GM03348 (cell line): ENCODE data around the gene HDAC4.

Source experiments
- DNase-seq: peaks from one replicate; pipeline ENCODE4 v3.0.0; 2012; ENCODE audit warnings: low spot score

HDAC4 gene

DNA sequence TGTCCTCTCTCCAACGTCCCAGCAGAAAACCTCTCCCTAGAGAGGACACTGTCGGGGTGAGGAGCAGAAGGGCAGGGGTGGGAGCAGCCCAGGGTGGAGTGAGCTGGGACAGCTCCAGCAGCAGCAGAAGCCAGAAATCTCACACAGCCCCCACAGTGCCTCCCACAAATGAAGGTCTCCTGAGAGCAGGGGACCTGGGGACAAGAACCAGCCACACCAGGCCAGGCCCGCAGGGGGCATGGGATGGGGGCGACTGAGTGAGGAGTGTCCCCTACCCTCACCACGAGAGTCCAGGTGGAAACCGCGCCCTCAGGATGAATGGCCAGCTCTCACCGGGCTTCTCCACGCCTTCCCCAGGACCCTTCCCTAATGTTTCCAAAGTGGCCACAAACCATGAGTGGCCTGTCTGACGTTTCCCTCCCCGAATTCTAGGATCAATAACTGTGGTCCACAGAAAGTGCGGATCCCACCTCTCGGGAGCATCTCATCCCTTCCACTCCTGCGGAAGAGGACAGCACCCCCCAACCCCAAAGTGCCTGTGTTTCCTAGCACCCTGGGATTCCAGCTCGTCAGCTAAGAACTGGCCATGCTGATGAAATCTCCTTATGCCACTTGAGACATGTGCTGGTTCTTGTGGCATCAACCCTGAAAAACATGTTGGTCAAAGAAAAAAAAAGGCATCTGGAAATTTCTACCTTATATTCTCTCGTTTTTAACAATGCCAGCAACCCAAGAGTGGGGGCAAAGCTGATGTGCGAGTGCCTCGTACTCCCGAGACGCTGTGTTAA, 121.1 kb downstream of the HDAC4 start:
- DNase-seq: no peak

DNA sequence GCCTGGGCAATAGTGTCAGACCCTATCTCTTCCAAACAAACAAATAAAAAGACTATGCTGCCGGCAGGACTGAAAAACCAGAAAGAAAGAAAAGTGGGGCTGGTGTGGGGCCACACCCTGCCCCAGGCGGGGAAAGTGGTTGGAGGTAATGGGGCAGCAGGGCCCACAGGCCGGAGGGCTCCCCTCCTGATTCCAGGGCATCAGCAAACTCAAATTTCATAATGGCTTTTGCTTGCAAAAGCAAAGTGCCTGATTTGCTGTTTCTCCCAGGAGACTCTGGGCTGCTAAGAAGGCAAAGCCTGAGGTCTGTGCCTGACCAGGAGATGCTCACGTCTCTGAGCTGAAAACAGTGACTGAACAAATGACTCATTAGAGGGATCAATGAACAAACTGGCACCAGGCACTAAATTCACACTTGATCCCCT, 121.9 kb downstream of the HDAC4 start:
- DNase-seq: peak; percentile 52

DNA sequence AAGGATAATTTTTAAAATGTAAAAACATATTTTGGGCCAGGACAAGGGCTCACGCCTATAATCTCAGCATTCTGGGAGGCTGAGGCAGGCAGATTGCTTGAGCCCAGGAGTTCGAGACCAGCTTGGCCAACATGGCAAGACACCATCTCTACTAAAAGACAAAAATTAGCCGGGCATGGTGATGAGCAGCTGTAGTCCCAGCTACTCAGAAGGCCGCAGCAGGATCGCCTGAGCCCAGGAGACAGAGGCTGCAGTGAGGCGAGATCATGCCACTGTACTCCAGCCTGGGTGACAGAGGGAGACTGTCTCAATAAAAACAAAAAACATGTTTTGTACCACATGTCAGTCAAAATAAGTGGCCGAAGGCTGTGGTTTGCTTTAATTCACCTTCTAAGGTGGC, 122.5 kb downstream of the HDAC4 start:
- no peak for DNase-seq

DNA sequence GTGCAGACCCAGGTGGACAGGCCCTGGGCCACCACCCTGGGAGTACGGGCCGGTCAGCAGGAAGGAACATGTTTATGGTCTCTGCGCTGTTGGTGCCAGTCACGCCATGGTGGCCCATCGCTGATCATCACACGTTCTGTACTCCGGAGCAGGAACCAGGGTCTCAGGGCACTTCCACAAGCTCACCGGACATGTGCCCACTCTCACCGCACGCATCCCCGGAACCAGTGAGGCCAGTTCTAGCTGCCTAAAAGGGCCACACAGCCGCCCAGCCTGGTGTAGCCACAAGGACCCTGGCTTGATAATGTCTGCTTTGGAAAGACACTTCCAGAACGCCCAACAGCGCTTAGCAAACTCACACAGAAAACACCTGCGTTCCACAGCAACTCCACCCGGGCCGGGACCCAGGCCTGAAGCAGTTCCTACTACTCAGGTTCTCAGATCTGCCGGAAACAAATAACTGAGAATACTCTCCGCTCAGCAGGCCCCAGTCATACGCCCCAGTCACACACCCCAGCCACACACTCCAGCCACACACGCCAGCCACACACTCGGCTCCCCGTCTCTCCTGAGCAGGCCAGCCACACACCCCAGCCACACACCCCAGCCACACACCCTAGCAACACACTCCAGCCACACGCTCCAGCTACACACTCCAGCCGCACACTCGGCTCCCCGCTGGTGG, 123.3 kb downstream of the HDAC4 start:
- DNase-seq: no peak

DNA sequence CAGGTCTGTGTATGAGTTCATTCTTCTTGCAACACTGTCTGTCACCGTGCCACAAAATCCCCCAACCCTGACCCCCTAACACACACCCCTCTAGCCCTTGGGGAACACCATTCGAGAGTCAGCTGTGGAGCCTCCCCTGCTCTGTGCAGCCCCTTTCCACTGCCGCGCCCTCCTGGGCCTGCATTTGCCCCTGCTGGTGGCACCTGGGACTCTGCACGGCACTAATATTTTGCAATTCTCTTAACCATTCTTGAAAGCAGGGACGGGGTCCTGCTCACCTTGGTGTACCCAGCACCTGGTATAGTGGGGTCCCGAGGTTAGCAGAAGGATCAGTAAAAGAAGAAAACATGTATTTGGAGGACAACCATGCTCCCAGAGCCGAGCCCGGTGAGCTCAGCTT, 124.0 kb downstream of the HDAC4 start:
- no peak for DNase-seq

DNA sequence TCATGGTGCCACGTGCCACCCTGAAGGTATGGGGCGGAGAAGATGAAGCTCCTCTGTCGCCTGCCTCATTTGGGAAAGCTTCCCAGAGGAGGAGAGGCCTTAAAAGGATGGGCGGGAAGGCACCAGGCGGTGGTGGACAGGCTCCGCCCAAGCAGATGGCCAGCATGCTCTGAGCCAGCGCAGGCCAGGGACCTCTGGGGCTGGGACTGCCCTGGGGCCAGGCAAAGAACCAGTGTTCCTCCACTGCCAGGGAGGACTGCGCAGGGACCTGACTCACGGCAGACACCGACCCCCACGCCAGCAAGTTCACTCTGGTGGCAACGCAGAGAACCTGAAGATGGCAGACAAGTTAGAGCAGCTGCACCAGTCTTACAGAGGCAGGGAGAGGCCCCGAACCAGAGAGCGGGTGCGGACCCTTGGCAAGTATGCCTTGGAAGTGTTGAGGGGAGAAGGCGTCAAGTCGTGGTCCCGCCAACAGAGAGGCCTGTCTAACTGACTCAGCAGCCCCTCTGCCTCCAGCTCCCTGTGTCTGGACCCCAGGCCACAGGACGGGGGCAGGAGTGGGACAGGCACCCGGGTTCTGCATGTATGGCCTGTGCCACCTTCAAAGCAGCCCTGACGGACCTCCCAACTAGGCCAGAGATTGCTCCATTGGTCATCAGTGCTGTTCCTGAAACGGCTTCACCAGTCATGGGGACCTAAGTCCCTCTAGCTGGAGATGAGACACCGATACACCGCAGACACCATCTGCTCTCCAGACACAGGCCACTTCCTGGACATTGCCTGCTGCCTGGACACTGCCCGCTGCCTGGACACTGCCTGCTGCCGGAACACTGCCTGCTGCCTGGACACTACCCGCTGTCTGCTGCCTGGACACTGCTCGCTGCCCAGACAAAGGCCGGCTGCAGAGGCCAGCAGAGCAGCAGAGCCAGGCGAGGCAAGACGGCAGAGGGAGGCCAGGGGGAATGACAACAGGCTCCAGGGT, 124.7 kb downstream of the HDAC4 start:
- DNase-seq: peak; percentile 90

DNA sequence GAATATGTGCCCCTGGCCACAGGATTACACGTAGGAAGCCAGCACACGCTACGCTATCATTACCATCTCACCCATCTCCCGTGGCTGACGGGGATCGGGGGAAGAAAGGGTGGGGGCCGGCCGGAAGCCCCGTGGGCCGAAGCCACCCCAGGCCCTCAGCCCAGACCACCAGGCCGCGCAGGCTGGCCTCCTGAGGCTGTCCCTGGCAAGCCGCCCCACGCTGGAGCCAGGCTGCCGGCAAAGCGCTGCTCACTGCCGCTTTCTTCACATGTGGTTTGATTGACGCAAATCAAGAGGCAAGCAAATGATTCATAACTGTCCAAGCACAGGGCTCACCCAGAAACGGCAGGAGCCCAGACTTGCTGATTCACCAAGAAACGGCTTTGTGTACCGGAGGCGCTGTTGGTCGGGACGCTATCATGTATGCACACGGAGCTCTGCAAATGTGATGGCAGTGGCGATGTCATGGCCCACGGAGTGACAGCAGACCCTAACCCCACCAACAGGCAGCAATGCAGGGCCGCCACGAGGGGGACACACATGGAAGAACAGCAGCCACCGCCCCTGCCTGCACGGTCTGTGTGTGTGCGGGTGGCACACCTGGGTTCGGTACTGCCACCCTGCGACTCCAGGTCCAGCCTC, 125.7 kb downstream of the HDAC4 start:
- peak; percentile 91 for DNase-seq

DNA sequence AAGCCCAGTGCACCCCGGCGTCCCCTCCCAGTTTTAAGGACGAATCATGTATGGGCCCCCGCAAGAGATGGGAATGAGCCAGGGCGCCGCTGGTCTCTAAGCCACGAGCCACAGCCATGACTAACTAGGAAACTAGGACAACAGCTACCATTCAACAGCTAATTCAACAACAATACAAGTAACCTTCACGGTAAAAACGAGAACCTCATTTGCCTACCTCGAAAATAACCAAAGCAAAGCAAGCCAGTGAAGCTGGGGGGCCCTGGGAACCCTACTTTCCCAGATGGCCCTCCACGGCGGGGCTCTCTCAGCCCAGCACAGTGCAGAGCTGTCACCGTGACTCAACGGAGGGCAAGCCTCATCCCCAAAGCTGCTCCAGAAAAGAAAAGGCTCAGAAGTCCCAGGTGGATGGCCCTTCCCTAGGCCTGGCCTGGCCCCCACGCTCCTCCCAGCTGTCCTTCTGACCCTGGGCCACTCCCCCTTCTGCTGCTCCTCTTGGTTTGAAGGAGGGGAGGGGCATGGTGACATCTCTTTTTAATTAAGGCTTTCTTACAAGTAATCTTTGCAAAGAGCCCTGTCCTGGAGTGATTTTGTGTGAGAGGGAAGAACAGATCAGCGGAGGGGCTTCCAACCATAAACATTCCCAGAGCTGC, 126.3 kb downstream of the HDAC4 start:
- DNase-seq: peak; percentile 73

DNA sequence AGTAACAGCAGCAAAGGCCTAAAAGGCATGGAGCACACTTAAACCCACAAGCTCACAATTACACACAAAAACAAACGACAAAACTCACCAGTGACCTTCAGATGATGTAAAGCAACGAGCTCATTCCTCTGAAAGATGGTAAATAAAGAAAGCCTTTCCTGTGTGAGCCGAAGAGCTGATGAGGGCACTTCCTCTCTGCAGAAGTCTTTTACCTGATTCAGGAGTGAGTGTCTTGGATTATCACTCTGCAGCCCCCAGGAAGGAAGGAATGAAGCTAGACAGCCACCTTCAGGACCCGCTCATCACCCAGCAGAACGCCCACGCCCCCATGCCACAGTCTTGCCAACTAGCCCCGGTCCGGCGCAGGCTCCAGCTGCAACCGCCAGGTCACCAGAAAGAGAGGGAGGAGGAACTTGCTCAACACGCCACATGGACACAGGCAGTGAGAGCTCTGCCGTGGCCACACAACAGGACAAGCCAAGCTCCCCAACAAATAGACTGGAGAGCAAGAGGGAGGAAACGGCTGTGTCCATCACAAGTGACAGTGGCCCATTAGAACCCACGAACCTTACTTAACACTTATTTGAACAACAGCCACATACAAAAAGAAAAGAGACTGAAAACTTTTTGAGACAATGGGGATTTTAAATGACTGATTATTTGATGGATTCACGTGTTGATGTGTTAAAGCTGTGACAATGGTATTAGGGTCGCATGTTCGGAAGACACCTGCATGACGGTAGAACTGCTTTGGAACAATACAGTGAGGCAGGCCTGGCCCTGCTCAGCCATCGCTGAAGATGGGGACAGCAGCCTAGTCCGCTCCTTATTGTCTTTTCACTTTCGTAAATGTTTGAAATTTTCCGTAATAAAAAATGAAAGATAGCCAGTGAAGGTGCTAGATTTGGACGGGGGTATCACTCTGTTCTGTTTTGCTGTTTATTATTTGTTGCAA, 127.3 kb downstream of the HDAC4 start:
- no peak for DNase-seq

DNA sequence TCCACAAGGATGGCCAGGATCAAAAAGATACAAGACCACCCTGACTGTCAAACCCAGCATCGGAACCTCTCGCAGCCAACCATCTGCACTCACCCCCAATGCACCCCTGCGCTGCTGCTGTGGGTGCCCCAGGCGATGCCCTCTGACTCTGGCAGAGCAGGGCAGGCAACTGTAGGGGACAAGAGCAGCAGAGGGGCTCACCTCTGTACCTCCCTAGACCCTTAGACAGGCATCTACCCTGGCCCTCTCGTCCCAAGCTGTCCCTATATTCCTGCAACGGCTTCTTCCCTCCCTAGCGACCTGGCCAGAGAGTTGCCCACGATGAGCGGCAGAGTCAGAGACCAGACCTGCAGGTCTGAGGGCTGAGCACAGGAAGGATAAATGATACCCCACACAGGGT, 128.2 kb downstream of the HDAC4 start:
- no peak for DNase-seq

DNA sequence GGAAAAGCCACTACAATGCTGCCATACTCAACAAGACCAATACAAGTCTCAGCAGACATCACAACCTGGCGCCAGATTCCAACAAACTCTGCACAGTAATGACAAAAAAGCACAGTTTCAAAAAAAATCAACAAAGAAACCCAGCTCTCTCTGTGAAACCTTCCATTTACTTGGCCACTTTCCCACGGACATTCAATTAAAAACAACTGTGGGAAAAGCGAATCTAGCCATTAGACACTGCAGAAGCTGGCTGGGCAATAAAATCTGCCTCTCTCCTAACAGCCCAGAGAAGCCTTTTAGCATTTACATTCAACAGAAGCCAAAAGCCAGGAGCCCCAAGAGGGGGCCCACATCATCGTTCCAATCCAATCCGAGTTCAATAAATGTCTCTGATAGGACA, 128.9 kb downstream of the HDAC4 start:
- DNase-seq: peak; percentile 42

DNA sequence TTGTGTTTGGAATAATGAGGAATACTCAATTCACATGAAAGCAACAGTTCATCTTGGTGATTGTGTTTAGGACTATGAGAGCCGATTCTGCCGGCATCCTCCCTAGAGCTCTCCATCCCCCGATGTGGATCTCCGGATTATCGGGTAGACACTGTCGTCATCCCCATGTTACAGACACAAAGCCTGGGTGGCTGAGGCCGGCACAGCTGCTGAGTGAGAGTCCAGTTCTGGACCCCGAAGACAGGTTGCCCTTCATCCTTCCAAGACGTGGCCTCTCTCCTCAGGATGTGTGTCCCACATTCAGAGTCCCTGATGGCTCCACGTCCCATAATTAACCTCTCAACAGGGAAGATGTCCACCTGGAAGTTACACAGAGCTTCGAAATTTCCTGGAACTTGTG, 129.3 kb downstream of the HDAC4 start:
- DNase-seq: no peak

DNA sequence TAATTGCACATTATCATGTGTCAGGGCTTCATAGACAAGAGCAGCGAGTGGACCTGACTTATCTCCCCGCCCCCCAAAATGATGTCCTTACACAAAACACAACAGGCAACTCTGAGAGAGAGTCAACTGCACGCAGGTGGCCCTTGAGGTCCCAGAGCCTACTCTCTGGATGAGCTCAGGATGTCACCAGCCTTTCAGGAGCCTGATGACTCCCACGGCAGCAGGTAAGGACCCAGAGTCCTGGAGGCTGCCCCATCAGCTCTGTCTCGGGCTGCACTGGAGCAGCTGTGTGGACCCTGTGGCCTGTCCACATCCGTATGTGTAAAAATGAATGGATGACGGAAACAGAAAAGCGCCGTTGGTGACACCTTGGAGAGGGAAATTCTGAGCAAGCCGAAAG, 130.9 kb downstream of the HDAC4 start:
- DNase-seq: no peak

DNA sequence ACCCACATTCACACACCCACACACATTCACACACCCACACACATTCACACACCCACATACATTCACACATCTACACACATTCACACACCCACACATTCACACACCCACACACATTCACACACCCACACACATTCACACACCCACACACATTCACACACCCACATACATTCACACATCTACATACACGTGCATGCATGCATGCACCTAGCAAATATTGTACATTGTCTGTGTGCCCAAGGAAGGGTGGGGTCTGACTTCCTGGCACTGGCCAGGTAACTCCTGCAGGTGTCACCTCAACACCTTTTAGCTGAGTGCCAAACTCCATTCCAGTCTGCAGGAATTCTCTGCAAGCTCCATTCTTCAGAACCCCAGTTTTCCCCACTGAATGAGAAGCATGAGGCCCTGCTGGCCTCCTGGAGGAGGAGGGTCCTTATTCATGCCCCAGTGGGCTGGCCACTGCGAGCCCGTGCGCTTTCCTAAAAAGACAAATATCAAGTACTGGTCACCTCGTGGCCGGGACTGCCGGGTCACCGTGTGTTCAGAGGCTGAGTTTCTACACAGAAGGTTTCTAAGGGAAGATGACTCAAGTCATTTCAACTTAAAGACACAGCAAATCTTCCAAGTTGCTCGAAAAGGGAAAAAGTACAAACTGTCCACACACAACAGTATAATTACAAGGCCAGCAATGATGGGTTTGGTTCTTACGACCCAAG, 131.5 kb downstream of the HDAC4 start:
- DNase-seq: no peak

DNA sequence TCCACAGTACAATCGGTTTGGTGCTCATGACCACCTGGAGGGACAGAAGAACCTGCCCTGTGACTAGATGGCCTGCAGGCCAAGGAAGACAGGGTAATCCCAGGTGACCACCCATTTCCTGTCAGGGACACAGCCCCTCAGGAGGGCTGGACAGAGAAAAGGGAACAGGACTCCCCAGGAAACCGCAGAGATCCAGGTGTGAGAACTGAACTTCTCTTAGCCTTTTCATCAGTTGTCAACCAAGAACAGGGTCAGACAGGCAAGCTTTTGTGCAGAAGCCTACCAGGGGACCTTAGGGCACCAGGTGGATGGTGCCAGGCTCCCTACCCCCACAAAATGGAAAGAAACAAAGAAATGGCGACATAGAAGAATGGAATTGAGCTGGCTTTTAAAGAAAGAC, 132.3 kb downstream of the HDAC4 start:
- DNase-seq: no peak

DNA sequence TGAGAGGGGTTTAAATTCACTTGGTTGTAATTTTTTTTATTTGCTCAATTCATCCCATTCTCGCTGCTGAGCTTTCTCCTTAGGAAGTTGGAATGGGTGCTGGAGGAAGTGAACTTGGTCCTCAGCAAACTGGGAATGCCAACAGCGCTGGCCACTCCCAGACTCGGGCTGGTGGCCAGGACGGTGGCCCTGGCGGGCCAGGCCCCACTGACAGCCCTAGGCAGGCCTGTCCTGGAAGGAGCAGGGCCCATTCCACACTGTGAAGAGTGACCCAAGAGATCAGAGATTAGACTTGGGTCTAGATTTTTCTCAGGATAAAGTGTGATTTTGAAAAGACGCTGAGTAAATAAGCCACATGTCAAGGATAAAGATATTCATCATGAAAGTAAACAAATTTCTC, 132.7 kb downstream of the HDAC4 start:
- no peak for DNase-seq

DNA sequence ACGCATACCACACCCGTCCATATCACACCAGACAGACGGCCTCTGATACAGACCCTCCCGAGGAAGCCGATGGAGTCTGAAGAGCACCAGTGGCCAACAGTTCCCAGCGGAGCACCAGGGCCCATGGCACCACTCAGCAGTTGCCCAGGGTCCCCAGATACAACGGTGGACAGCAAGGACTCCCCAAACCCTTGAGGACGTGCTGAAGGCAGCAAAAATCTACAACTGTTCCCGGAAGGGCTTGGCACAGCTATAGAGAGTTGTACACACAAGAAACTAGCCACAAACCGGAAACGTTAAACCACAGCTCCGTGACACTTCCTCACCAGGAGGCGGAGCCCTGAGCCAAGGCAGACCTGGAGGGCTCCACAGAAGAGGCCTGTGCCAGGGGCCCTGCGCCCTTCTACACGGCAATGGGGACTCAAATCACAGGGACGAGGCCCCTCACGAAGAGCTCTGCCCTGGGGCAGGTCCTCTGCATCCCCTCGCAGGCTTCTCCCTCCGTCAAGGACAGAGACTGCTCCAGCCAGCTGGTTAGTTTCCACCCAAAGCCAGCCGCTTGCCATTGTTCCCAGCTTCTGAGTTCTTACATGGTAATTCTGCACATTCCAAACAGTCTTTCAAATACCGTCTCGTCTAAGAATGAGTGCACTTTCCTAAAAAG, 133.4 kb downstream of the HDAC4 start:
- DNase-seq: peak; percentile 84

DNA sequence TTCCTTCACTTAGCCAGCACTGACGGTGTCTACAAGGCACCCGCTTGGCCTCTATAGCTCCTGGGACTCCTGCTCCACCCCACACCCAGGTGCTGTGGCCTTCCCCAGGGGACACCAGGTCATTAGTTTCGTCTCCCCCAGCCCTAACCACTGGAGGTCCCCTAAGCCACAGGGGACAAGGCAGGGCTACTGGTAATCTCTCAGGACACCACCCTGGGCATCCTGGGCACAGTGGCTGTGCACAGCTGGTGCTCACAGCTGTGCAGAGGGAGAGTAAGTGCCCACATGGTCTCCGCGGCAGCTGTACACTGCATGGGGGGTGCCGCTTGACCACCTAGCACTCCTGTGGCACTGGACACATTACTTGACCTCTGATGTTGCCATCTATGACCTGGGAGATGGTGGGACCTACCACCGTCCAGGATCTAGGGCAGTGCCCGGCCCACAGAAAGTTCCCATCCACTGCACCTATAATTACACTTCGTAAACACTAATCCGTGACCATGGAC, 134.0 kb downstream of the HDAC4 start:
- no peak for DNase-seq

DNA sequence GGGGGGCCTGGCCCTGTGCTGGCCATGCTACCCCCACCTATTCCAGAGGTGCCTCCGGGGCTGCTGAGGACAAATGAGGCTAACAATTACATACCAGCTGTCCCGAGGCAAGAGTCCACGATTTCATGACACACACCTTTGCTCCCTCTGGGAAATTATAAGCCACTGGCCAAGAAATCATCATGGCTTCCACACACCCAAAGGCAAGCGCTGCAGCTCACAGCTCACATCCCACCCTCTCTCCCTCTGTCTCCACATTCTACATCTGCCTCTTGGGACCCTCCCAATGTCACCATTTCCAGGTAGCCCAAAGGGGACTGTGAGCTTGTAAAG, 134.4 kb downstream of the HDAC4 start:
- no peak for DNase-seq
